A549 (cell line): Measurements from ENCODE around the gene TRIM65. TPM values are rescaled to one million over a fixed set of nuclear protein-coding genes. Genes with fewer than 3 reads are reported as not detected.

Source experiments
- ATAC-seq, 2 experiments: fragments of 200-7000 bp in 1 of 2; fragments of >200 bp in 1 of 2; cut with Nextera tagmentation in 1 of 2; cut with Tn5 transposase in 1 of 2; 3 replicates each; pipeline versions ENCODE4 v1.8.0 to v1.9.1; 2018 to 2020; ENCODE audit warnings: mild to moderate bottlenecking in 1 of 2, moderate library complexity in 1 of 2
- CTCF ChIA-PET: fragments of 300-600 bp; sonication (Branson Sonifier 250); formaldehyde crosslinking; extraction: SDS; loops from one replicate; lab custom pipeline; 2021; ENCODE audit warnings: antibody characterized with exemption, inconsistent platforms; lab: Yijun Ruan, JAX
- POLR2A ChIA-PET: fragments of 350-600 bp; formaldehyde crosslinking; extraction: SDS; loops from one replicate; lab custom pipeline; 2021; ENCODE audit warnings: antibody characterized with exemption, inconsistent platforms; lab: Yijun Ruan, JAX
- DNase-seq, 2 experiments: peaks; one replicate each; pipeline versions ENCODE4 v3.0.0 to v3.0.0-alpha.2; 2011 to 2016; ENCODE audit warnings: low read depth in 1 of 2, low spot score in 1 of 2
- FAIRE-seq: peaks from 2 replicates; lab custom pipeline; 2011; peaks lifted over from hg19 to GRCh38; lab: Jason Lieb, UNC
- H3K27ac ChIP-seq, 2 experiments: fragments of >200 bp; sonication (Bioruptor Twin); formaldehyde crosslinking; 3 replicates each; pipeline ENCODE4 v1.5.1; 2016 to 2017
- H3K4me1 ChIP-seq: fragments of >200 bp; sonication (Bioruptor Twin); formaldehyde crosslinking; 3 replicates; pipeline ENCODE4 v1.6.1; 2016
- H3K4me2 ChIP-seq: fragments of >200 bp; sonication (Bioruptor Twin); formaldehyde crosslinking; 3 replicates; pipeline ENCODE4 v1.6.1; 2016
- H3K4me3 ChIP-seq: fragments of >200 bp; sonication (Bioruptor Twin); formaldehyde crosslinking; 3 replicates; pipeline ENCODE4 v1.5.1; 2016
- H3K9me3 ChIP-seq: fragments of >200 bp; sonication (Bioruptor Twin); formaldehyde crosslinking; 3 replicates; pipeline ENCODE4 v1.6.1; 2016
- CTCF ChIP-seq: fragments of >200 bp; sonication (Bioruptor Twin); formaldehyde crosslinking; IDR thresholded peaks from 3 replicates; pipeline ENCODE4 v1.5.1; 2016
- E2F6 ChIP-seq: IDR thresholded peaks from 2 replicates; pipeline ENCODE4 v1.6.1; 2012; ENCODE audit warnings: low read depth, borderline replicate concordance
- EHF ChIP-seq: fragments of 250-450 bp; sonication (Bioruptor Pico); IDR thresholded peaks from 2 replicates; pipeline ENCODE4 v1.5.0; 2020; ENCODE audit warnings: mild to moderate bottlenecking
- HOXB13 ChIP-seq: fragments of 250-450 bp; sonication (Bioruptor Pico); IDR thresholded peaks from 2 replicates; pipeline ENCODE4 v1.5.0; 2020; ENCODE audit warnings: low read depth, mild to moderate bottlenecking, moderate library complexity
- HOXB5 ChIP-seq: fragments of 250-450 bp; sonication (Bioruptor Pico); IDR thresholded peaks from 2 replicates; pipeline ENCODE4 v1.5.0; 2020; ENCODE audit warnings: mild to moderate bottlenecking, moderate library complexity
- JUN ChIP-seq, 2 experiments: fragments of >200 bp; sonication (Bioruptor Twin); formaldehyde crosslinking; IDR thresholded peaks; 2 replicates in 1 of 2; 3 replicates in 1 of 2; pipeline ENCODE4 v1.6.1; 2016 to 2017
- JUNB ChIP-seq: fragments of >200 bp; sonication (Bioruptor Twin); formaldehyde crosslinking; IDR thresholded peaks from 2 replicates; pipeline ENCODE4 v1.6.1; 2016
- KDM1A ChIP-seq: fragments of 200-600 bp; sonication (generic); IDR thresholded peaks from 2 replicates; pipeline ENCODE4 v1.6.1; 2016; ENCODE audit warnings: low read depth, mild to moderate bottlenecking
- MAFK ChIP-seq: fragments of 450-650 bp; IDR thresholded peaks from 2 replicates; pipeline ENCODE4 v1.6.1; 2014; ENCODE audit not compliant: partially characterized antibody
- MAX ChIP-seq: IDR thresholded peaks from 2 replicates; pipeline ENCODE4 v1.6.1; 2012
- MYC ChIP-seq: IDR thresholded peaks from 2 replicates; pipeline ENCODE4 v1.6.1; 2012; ENCODE audit warnings: mild to moderate bottlenecking, inconsistent platforms, low read length, improper control_type of control experiment, borderline replicate concordance
- POLR2AphosphoS2 ChIP-seq: conservative IDR thresholded peaks from 2 replicates; pipeline ENCODE4 v1.6.1; 2012; ENCODE audit warnings: low read length, improper control_type of control experiment, inconsistent platforms
- RAD21 ChIP-seq, 2 experiments: fragments of >200 bp in 1 of 2; sonication (Bioruptor Twin) in 1 of 2; formaldehyde crosslinking in 1 of 2; IDR thresholded peaks in 1 of 2; conservative IDR thresholded peaks in 1 of 2; 2 replicates in 1 of 2; 3 replicates in 1 of 2; pipeline ENCODE4 v1.6.1; 2012 to 2018; ENCODE audit warnings: inconsistent platforms in 1 of 2
- RARB ChIP-seq: fragments of 250-450 bp; sonication (Bioruptor Pico); IDR thresholded peaks from 2 replicates; pipeline ENCODE4 v1.8.0; 2021; ENCODE audit warnings: mild to moderate bottlenecking, moderate library complexity
- SMC3 ChIP-seq: fragments of >200 bp; sonication (Bioruptor Twin); formaldehyde crosslinking; IDR thresholded peaks from 3 replicates; pipeline ENCODE4 v1.6.1; 2018; ENCODE audit warnings: inconsistent platforms
- TP53 ChIP-seq: fragments of 250-450 bp; sonication (Bioruptor Pico); IDR thresholded peaks from 2 replicates; pipeline ENCODE4 v1.5.0; 2021; ENCODE audit warnings: mild to moderate bottlenecking, moderate library complexity
- USF2 ChIP-seq: fragments of 450-650 bp; IDR thresholded peaks from 2 replicates; pipeline ENCODE4 v1.6.1; 2014; ENCODE audit warnings: antibody characterized with exemption
- ZFP36 ChIP-seq: fragments of 450-650 bp; IDR thresholded peaks from 2 replicates; pipeline ENCODE4 v1.6.1; 2014; ENCODE audit warnings: borderline replicate concordance; ENCODE audit not compliant: partially characterized antibody
- ZNF302 ChIP-seq: fragments of 250-450 bp; sonication (Bioruptor Pico); IDR thresholded peaks from 2 replicates; pipeline ENCODE4 v1.9.0; 2021; ENCODE audit warnings: inconsistent platforms, mild to moderate bottlenecking, moderate library complexity
- WGBS: methylation state at CpG from one replicate; pipeline ENCODE4 v1.1.6; 2017; ENCODE audit errors: missing lambda C conversion rate; 5-methylcytosine and 5-hydroxymethylcytosine counted together
- polyA plus RNA-seq, 4 experiments: library from polyadenylated mRNA; depleted of rRNA in 3 of 4; stranded (reverse); fragments of >200 nt; fragmentation: RNase III in 1 of 4; extraction: RNeasy Plus Mini Kit Qiagen cat#74134 plus additional on column Dnase treatment in 1 of 4; gene quantifications; 2 replicates in 3 of 4; 3 replicates in 1 of 4; pipeline ENCODE4 v1.2.3, GENCODE V29; 2011 to 2017

Gene TRIM65
- polyA plus RNA-seq, 2 of the 4 experiments (the other 2 are of a cell fraction), result 13.5 to 30.2 TPM

- H3K4me2 ChIP-seq, result peak overlapping the region; percentile 60
- H3K4me3 ChIP-seq, result no peak overlapping the region
- H3K27ac ChIP-seq, result peak overlapping the region; percentile 79 to 89
- DNase-seq, result no peak
- H3K4me1 ChIP-seq, result peaks cover 43% of the 10 kb centered on the region
- ChIA-PET CTCF (interaction anchor here (0.7 to 37.0 kb wide), 24 partner anchors 10 to 213 kb away, joined by 3 to 691 read pairs (median 4); partner anchors contain the start of genes GALK1, SMIM5, TRIM47 and TRIM65), POLR2A (interaction anchor here (0.5 to 4.4 kb wide), 3 partner anchors 9 to 66 kb away, joined by 4 to 23 read pairs (median 4); partner anchors contain the start of gene WBP2)
- H3K9me3 ChIP-seq, result no peaks in the 10 kb centered on the region
- peak in 1 of 2 experiments; percentile 21; a peak in 3 of 6 replicates for ATAC-seq
- TF ChIP-seq JUN (IDR thresholded peaks at IDR 0.05), result no peak
- TF ChIP-seq KDM1A, result no peak
- TF ChIP-seq JUNB, result no peak
- no peak for TF ChIP-seq MYC
- no peak for TF ChIP-seq RARB (CRISPR knock-in tag)
- TF ChIP-seq ZFP36, result no peak
- no peak for TF ChIP-seq ZNF302 (CRISPR knock-in tag)
- TF ChIP-seq E2F6, result no peak
- TF ChIP-seq MAFK, result no peak
- WGBS, result 80% methylated on average over 22 of the region's 22 CpGs
- FAIRE-seq, result no peak
These were observed 50.6 kb downstream of the TRIM65 start for GRCh38 chr17:75845933-75846691.

GRCh38 chr17:75845058-75845711, 51.6 kb downstream of the TRIM65 start:
- POLR2A ChIA-PET, result interaction anchor here (0.5 to 4.4 kb wide), 3 partner anchors 10 to 65 kb away, joined by 4 to 23 read pairs (median 8); partner anchors contain the start of gene WBP2

More at GRCh38 chr17:75845058-75845711, 51.6 kb downstream of the TRIM65 start:
- peak; percentile 69 to 87 for ATAC-seq
- DNase-seq, result peak; percentile 91 to 92
- H3K9me3 ChIP-seq, result no peaks in the 10 kb centered on the region
- peak overlapping the region; percentile 60 for H3K4me2 ChIP-seq
- H3K4me1 ChIP-seq, result peaks cover 43% of the 10 kb centered on the region
- TF ChIP-seq RAD21 (conservative IDR thresholded peaks at IDR 0.05 in 1 of 2, IDR thresholded peaks at IDR 0.05 in 1 of 2) (peak in 1 of 2 experiments; percentile 23; a peak in 1 of 5 replicates), TP53 (0 out of 2 replicates have a peak, but pooled peaks have one; percentile 38), POLR2AphosphoS2 (no peak; the same call in 1 of the 2 replicates), SMC3 (peak; percentile 22; the same call in 2 of the 3 replicates), MAFK (no peak), EHF (CRISPR knock-in tag) (no peak), CTCF (peak; percentile 49), MYC (0 out of 2 replicates have a peak, but pooled peaks have one; percentile 20), HOXB13 (0 out of 2 replicates have a peak, but pooled peaks have one; percentile 40), USF2 (peak; percentile 65), HOXB5 (0 out of 2 replicates have a peak, but pooled peaks have one; percentile 10), MAX (peak; percentile 59)
- WGBS, result 33% methylated on average over 16 of the region's 21 CpGs
- peak overlapping the region; percentile 0; the same call in 1 of the 3 replicates for H3K4me3 ChIP-seq
- peak overlapping the region; percentile 79 to 89 for H3K27ac ChIP-seq
- peak; percentile 23 for FAIRE-seq
- CTCF ChIA-PET, result interaction anchor here (0.7 to 37.0 kb wide), 26 partner anchors 11 to 212 kb away, joined by 3 to 691 read pairs (median 4); partner anchors contain the start of genes CDK3, GALK1, SMIM5 and TRIM47
